ENCODE data around the gene CIROP.
A peak's percentile ranks its signal among the peaks of the same experiment; 100 is the strongest.

Gene CIROP

DNA sequence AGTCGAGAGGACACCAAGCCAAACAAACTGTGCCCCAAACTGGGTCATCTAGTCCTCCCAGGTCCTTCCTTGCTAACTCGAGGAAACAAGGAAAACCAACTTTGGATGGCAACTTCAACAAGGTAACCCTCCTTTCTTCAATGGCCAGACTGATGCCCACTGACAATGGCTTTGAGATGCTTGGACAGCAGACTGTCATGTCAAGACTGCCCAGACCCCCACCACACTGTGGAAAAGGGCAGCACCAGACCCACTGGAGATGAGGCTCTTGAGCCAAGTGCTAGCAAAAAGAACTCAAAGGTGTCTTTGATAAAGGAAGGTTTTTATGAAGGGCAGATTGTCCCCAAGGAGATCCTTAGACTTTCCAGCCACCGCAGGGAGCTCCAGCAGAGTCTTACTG lies 38.4 kb downstream of the CIROP start:
- DNase-seq = no peak

DNA sequence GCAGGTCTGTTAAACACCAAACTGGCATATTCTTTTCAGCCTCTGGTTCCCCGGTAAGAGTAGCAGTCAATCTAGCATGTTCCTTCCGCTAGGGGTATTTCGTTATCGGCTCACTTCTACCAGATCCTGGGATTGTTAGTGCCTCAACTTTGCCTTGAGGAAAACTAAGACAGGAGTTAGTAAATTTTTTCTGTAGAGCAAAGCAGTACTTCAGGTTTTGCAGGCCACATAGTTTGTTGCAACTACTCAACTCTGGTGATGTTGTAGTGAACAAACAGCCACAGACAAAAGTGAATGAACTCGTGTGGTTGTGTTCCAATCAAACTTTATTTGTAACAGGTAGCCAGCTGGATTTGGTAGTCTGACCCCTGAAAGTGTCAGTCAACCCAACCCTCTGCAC lies 41.2 kb downstream of the CIROP start:
- DNase-seq = no peak

DNA sequence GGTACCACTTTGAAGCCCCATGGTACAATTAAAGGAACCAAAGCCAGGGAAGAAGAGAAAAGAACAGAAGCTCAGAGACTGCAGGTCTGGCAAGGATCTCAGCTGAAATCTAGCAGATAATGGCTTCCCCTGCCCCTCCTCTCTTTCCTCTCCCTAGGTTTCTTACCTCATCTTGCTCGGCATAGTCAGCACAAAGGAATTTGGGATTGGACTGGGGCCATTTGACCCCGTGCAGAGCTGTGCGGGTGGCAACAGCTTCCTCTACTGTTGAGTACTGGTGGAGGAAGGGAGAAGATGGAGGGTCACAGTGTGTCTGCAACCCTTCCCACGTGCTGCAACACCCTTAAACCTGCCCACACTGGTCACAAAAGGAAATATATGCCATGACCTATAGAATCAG lies 42.8 kb downstream of the CIROP start:
- no peak for DNase-seq

DNA sequence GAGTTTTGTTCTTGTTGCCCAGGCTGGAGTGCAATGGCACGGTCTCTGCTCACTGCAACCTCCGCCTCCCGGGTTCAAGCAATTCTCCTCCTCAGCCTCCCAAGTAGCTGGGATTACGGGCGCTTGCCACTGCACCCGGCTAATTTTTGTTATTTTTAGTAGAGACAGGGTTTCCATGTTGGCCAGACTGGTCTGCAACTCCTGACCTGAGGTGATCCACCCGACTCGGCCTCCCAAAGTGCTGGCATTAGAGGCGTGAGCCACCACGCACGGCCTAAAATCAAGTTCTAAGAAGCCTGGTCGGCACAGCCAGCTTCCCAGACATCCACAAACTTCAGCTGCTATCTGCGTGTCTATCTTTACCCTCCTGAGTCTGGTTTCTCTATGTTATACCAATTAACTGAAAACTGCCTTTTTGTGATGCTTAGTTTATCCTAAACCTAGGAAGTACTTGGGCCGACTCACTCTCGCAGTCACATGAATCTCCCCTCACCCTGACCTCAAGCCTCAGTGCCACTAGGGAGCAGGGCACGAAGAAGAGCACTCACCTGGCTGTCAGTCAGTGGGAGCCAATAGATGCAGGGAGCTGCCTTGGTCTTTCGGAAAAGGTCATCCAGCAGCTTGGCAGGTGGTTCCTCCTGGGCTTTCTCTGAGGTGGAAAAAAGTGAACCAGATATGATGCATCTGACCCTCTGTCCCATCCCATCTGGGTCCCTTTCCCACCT lies 44.1 kb downstream of the CIROP start:
- DNase-seq = no peak

DNA sequence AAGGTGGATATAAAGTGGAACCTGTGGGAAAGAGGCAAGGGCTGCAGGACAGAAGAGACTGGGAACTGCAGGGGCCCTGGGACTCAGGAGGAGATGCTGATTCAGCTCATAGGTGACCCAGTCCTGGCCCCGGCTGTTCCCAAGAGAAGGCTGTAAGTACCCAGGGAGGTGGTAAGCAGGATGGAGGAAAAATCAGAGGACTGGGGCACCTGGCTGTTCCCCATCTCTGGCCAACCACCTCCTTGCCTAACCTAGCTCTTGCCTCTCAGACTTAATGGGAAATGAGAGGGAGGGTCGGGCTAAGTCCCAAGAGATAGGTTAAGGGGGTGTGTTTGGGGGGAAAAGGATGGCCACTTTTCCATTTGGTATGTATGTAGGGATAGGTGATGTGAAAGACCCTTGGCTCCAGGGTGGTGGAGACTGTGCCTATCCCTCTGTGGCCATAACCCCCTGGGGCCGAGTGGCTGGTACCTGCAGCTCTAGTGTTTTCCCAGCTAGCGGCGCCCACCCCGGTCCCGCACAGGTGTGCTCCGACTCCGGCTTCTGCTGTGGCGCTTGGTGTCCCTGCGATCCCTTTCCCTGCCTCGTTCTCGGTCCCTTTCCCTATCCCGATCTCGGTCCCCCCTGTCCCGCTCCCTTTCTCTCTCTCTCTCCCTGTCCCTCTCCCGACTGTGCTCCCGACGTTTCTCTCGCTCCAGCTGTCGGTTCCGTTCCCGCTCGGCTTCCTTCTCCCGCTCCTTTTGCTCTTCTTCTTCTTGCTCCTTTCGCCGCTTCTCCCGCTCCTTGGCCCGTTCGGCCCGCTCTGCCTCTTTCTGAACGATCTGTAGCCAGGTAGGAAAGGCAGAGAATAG lies 45.9 kb downstream of the CIROP start:
- no peak for DNase-seq

DNA sequence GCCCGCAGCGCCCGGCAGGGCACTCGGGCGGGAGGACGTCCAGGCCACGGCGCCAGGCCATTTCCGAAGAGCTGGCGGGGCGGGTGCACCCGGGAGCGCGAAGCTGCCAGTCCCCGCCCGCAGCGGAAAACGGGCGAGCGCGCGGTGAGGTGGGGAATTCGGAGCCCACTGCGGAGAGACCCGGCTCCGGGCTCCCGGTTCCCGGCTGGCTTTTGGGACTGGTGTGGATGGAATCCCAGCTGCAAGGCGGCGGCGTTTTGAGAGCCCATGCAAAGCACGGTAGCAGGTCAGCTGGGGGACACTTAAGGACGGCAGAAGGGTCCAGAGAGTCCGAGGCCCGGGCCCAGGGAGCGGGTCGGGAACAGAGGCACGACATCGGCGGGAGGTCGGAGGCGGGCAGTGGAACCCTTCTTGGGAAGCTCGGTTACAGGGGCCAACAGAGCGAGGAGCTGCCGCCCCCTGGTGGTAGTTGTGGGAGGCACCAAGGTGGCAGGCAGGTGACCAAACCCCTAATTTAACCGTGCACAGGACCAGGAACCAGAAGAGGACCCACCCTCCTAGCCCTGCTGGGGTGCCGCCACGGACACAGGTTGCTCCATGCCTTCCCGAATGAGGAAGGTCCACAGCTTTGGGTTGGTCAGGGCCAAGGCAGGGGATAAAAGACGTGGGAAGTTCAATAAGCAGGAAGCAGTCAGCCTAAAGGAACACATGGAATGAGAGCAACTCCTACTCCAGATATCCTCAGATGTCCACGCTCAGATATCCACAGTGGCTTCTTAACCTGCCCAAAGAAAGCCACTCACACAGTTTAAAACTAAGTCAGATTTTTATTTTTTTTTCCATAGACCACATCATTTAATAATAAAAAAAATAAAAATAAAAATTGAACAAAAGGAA lies 46.8 kb downstream of the CIROP start:
- DNase-seq = peak; percentile 88

DNA sequence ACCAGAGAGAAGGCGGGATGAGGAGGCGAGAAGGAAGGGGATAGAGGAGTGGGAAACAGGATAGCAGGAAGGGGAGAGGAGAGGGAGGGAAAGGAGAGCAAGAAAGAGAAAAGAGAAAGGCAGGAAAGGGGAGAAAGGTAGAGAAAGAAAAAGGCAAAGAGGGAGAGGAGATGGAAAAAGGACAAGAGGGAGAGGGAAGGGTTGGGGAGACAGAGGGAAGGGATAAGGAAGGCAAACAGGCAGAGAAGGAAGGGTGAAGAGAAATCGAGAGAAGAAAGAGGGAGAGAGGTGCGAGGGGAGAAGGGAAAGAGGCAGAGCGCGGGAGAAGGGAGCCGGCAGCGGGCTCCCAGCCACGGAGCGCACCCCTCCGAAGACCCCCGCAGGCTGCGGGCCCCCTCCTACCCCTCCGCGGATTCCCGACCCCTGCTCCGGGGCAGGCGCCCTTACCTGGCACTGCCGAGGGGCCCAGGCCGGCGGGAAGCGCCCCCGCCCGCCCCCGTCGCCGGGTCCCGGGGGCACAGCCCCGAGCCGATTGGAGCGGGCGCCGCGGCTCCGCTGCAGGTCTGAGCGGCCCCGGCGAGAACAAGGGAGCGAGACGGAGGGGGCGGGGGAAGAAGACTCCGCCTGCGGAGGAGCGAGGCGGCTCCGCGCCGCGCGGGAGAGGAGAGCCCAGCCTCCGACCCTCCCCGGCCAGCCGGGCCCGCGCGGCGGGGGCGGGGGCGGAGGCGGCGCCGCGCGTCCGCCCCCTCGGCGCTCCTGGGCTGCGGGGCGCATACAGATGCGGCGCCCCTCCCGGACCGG lies 47.6 kb downstream of the CIROP start, which contains the start of gene CDH24:
TSS of gene CDH24 (minus strand) at position 565 of the 801 bp plus-strand sequence. CDS start 1,787 bp downstream, outside the sequence.
- DNase-seq = peak; percentile 69

DNA sequence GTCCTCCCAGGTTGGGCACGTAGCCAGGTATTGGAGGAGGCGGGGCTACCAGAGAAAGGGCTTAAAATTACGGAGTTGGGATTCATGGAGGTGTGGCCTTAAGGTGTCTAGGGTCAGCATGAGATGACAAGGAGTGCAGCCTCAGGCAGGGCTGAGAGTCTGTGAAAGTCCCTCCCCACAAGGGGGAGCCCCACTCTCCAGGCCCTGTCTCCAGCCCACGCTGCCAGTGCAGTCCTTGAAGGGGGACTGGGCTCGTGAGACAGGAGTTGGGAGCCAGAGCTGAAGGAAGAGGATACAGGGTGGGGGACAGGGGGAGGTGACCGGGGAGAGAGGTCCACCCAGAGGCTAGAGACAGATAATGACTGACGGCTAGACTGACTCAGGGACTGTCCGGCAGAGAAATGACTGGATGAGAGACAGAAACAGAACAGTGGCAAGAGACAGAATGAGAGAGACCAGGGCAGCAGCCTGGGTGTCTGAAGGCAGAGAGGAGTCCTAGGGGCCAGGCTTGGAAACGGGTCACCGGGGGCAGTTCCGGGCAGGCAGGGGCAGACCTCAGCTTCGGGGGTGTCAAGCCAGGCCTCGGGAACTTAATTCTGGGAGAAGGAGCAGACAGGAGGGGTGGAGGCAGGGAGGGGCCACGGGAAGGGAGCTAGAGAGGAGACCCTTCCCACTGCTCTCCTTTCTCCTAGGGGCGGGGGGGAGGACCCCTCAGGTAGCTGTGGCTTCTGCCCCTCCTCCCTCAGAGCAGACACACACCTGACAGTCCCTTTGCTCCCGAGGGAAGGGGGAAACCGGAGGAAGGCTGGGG lies 48.4 kb downstream of the CIROP start:
- DNase-seq = peak; percentile 72

DNA sequence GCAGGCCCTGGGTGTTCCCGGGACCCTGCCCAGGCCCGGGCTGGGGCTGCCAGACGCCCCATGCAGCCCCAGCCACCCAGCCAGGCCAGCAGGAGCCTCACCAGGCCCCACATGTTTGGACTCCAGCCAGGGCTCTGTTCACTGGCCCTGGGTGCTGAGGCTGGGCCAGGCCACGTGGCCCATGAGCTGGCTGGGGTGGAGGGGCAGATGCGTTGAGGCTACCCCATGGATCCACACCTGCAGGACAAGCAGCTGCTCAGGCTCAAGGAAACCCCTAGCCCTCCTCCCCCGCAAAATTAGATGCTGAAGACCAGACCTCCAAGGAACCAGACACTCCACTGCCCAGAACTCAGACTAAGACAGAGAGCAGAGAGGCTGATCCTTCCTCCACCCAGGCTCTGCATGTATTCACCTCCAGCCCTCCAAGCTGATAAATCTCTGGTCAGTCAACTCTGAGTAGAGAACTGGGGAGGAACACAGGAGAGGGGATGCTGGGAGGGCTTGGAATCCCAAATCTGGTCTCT lies 49.1 kb downstream of the CIROP start:
- no peak for DNase-seq

DNA sequence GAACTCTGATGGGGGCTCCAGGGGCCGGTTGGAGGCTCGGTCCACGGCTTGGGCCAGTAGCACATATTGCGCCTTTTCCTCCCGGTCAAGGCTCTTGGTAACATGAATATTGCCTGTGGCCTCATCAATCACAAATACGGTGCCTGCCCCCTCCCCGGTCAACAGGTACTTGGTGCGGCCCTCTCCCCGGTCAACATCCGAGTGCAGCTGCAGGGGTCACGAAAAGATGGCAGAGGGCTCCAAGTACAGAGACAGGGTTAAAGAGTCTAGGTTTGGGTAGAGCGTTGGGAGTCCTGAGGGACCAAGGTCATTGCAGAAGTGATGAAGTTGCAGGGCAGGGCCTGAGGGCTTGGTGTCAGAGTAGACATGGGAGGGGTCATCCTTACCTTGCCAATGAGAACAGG lies 49.6 kb downstream of the CIROP start:
- no peak for DNase-seq

DNA sequence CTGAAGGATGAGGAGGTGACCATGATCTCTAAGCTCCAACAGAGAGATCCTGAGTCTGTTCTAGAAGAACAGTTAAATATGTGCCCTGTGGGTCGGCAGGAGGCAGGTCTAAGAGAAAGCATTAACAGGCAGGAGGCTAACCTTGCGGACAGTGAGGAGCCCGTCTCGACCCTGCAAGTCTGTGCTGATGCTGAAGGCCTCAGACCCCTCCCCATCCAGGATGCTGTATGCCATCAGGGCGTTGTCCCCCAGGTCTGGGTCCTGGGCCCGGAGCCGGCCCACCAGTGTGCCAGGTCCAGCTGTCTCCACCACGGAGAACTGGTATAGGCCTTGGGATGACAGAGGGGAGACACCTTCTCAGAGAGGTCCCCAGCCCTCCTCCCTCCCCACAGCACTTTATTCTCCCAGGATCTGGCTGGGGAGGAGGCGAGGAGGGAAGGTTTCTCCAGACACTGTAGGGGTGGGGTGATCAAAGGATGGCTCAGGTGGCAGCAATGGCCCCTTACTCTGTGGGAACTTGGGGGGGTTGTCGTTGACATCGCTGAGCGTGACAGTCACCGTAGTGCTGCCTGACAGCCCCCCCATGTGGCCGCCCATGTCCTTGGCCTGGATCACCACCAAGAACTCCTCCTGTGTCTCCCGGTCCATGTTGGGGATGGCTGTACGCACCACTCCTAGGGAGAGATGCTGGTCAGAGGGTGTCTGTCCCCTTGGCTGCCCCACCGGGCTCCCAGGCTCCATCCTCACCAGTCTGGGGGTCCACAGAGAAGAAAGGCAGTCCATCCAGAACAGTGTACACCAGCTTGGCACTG lies 50.6 kb downstream of the CIROP start:
- DNase-seq = peak; percentile 29

DNA sequence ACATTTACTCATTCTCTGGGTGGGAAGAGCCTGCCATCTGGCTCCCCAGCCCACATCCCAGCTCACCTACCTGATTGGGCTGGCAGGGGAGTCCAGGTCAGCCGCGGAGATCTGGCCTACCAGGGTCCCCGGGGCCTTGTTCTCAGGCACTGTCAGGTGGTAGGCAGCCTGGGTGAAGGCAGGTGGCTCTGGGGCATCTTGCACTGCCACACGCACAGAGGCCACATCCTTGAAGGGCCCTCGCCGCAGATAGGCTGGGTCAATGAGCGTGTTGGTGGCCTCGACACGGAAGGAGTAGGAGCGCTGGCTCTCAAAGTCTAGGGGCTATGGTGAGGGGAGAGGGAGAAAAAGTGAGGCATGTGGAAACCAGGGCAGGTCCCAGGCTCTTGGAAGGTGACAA lies 51.4 kb downstream of the CIROP start:
- no peak for DNase-seq

DNA sequence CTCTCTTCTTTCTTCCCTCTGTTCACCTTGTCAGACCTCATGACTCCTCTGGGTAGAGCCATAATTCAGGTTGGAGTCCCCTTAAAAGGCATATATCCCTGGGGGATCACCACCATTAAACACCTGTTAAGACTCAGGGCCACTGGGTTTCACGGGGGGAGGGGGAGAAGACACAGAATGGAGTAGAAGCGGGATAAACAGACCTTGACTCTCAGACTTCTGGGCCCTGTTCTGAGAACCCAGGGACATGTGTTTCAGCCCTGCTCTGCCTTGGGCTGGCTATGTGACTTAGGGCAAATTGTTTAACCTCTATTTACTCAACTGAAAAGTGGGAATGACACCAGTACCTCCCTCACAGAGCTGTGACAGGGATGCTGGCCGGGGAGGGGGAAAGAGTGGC lies 52.1 kb downstream of the CIROP start:
- DNase-seq = no peak

DNA sequence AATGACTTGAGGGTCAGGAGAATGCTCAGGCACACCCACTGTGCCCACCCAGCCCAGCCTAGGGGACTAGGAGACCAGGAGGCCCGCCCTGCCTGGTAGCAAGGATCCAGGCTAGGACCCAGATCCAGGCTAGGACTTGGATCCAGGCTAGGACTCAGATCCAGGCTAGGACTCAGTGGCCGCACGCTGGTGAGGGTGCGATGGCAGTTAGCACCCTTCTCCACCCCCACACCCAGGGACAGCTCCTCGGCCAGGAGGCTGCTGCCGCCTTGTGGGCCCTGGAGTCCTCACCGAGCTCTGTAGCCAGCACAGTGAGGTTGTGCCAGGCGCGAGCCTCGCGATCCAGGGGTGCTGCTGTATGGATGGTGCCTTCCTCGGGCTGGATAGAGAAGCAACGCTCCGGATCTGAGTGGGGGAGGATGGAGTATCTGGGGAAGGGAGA lies 52.6 kb downstream of the CIROP start:
- DNase-seq = no peak

DNA sequence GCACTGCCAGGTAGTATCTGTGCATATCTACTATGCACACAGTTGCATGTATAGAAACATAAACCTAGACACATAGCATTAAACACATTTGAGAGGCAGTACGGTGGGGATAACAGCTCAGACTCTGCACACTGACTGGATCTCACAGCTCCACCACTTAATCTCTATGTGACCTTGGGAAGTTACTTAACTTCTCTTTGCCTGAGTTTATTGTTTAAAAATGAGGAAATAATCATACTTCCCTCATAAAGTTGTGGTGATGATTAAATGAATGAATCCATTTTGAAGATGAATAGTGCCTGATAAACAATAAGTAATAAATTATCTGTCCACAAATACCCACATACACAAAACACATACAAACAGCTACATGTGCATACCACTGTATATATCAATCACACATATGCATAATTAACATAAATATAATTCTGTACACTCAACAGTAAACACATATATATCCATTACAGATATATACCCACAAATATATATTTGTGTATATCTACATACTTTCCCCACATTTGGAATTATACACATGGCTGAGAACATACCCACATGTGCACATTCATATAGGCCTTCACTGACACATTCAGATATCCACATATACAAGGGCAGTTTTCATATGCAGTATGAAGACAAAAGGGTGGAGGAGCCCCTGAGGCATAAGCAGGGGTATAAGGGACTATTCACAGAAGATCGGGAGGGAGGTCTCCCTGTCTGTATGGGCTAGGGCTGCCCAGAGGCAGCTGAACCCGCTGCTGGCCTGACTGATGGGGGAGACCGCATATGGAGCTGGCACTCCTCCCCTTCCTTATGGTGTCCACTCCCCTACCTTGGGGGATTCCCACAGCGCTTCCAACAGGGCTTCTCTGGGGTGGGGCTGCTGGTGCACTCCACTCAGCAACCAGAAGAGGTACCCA lies 53.4 kb downstream of the CIROP start:
- DNase-seq = no peak
